ENCODE measurements around the gene CHKB.

- TF ChIP-seq NFIC (IDR thresholded peaks at IDR 0.05) (no peak), YY1 (IDR thresholded peaks at IDR 0.05; ENCODE audit: low read depth) (no peak), ZBTB7A (IDR thresholded peaks at IDR 0.05; ENCODE audit: low read depth) (no peak), CREB1 (IDR thresholded peaks at IDR 0.05; ENCODE audit: low read depth) (no peak), EGR1 (IDR thresholded peaks at IDR 0.05) (no peak), FOXM1 (IDR thresholded peaks at IDR 0.05; ENCODE audit: borderline replicate concordance, low read depth) (no peak)
These were observed 26.9 kb upstream of the CHKB start for GRCh38 chr22:50609599-50609998.

Measured in Ishikawa (cell line).